Measurements from ENCODE around the gene ARHGAP40.

ARHGAP40 gene

DNA sequence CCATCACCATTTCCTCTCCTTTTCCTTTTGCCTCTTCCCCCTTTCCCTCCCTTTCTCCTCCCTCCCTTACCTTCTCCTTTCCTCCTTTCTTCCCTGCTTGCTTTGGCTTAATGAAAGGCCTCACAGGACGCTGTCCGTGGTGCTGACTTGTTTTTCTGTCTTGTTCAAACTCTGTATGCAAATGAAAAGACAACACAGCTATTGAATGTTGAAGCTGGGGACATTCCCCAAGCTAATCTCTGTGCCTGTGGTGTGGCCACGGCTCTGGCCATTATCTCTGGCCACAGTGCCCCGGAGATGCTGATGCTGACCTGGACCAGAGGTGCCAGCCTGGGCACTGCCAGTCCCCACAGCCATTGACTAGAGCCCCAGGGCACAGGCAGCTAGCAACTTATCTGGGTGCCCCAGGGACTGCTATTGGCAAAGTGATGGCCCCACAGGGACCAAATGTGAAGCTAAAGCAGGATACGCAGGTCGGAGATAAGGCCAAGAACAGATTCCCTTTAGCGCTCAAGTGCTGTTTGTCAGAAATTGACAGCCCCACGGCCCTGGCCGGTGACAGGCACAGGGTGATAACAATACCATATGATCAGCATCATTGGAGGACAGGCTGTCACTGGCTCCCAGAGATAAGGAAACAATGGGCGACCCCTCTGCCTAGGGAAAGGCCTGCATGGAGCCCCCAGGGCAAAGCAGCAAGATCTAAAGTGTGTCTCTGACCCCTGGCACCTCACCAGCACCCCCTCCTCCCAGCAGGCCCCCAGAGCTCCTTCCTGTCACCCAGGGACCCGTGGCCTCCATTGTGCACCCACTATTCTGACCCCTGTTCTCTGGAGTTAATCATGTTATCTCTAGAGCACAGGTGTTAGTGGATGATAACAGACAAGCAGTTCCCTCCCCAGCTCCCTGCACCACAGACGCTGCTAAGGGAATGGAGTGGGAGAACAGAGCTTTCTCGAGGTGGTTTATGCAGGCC is 91.1 kb downstream of the ARHGAP40 start:
- ChIA-PET POLR2A (no interaction called here), CTCF (interaction anchor here (0.7 kb wide), 1 partner anchor 1130 kb away, joined by 3 read pairs; no protein-coding TSS in a partner anchor)
- Histone ChIP-seq H3K27ac (ENCODE audit: extremely low read depth, low read depth, low read length) (no peak overlapping the region), H3K36me3 (ENCODE audit: control insufficient read depth in 2 of 2, insufficient read depth in 1 of 2, low read length in 2 of 2) (no peaks in the 10 kb centered on the region), H3K9me3 (ENCODE audit: control insufficient read depth, insufficient read depth, low read depth, low read length) (no peaks in the 10 kb centered on the region), H3K4me1 (ENCODE audit: control insufficient read depth, insufficient read depth, low read length) (no peaks in the 10 kb centered on the region), H3K4me3 (ENCODE audit: low read depth, low read length) (no peak overlapping the region)
- TF ChIP-seq ZNF394 (tag by site-specific recombination; IDR thresholded peaks at IDR 0.05; ENCODE audit: borderline replicate concordance) (no peak), ZNF416 (tag by site-specific recombination; IDR thresholded peaks at IDR 0.05) (no peak), ZNF626 (tag by site-specific recombination; IDR thresholded peaks at IDR 0.05) (no peak), ZNF366 (tag by site-specific recombination; conservative IDR thresholded peaks at IDR 0.05) (peak; percentile 86), IKZF3 (tag by site-specific recombination; IDR thresholded peaks at IDR 0.05) (0 out of 2 replicates have a peak, but pooled peaks have one; percentile 22), BCL11B (tag by site-specific recombination; IDR thresholded peaks at IDR 0.05; ENCODE audit: low read depth) (no peak), PRDM1 (tag by site-specific recombination; IDR thresholded peaks at IDR 0.05) (peak; percentile 100), SCRT2 (tag by site-specific recombination; IDR thresholded peaks at IDR 0.05) (no peak)
- TF ChIP-seq, protein P1, sequence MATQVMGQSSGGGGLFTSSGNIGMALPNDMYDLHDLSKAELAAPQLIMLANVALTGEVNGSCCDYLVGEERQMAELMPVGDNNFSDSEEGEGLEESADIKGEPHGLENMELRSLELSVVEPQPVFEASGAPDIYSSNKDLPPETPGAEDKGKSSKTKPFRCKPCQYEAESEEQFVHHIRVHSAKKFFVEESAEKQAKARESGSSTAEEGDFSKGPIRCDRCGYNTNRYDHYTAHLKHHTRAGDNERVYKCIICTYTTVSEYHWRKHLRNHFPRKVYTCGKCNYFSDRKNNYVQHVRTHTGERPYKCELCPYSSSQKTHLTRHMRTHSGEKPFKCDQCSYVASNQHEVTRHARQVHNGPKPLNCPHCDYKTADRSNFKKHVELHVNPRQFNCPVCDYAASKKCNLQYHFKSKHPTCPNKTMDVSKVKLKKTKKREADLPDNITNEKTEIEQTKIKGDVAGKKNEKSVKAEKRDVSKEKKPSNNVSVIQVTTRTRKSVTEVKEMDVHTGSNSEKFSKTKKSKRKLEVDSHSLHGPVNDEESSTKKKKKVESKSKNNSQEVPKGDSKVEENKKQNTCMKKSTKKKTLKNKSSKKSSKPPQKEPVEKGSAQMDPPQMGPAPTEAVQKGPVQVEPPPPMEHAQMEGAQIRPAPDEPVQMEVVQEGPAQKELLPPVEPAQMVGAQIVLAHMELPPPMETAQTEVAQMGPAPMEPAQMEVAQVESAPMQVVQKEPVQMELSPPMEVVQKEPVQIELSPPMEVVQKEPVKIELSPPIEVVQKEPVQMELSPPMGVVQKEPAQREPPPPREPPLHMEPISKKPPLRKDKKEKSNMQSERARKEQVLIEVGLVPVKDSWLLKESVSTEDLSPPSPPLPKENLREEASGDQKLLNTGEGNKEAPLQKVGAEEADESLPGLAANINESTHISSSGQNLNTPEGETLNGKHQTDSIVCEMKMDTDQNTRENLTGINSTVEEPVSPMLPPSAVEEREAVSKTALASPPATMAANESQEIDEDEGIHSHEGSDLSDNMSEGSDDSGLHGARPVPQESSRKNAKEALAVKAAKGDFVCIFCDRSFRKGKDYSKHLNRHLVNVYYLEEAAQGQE (tag by site-specific recombination; IDR thresholded peaks at IDR 0.05) = peak; percentile 99
- TF ChIP-seq, protein P2, sequence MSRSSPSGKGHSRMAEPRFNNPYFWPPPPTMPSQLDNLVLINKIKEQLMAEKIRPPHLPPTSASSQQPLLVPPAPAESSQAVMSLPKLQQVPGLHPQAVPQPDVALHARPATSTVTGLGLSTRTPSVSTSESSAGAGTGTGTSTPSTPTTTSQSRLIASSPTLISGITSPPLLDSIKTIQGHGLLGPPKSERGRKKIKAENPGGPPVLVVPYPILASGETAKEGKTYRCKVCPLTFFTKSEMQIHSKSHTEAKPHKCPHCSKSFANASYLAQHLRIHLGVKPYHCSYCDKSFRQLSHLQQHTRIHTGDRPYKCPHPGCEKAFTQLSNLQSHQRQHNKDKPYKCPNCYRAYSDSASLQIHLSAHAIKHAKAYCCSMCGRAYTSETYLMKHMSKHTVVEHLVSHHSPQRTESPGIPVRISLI (tag by site-specific recombination; IDR thresholded peaks at IDR 0.05) = no peak

DNA sequence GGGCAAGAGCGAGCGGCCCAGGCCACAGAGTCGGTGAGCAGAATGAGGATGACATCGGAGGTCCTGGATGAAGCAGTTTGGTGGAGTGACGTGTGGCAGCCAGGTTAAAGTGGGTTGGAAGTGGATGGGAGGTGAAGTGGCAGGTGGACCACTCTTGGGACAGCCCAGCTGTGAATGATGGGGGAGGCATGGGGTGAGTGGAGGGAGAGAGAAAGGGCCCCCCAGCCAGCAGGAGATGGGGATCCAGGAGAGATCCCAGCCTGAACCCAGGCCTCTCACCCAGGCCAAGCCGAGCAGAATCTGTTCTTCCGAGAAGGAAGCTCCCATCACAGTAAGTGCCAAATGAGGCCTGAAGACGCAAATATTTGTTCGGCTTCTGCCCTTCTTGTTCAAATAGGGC is 95.7 kb downstream of the ARHGAP40 start:
- Histone ChIP-seq H3K36me3 (ENCODE audit: control insufficient read depth in 2 of 2, insufficient read depth in 1 of 2, low read length in 2 of 2) (no peaks in the 10 kb centered on the region), H3K4me3 (ENCODE audit: low read depth, low read length) (no peak overlapping the region), H3K27ac (ENCODE audit: extremely low read depth, low read depth, low read length) (no peak overlapping the region), H3K4me1 (ENCODE audit: control insufficient read depth, insufficient read depth, low read length) (no peaks in the 10 kb centered on the region), H3K9me3 (ENCODE audit: control insufficient read depth, insufficient read depth, low read depth, low read length) (no peaks in the 10 kb centered on the region)
- no peak for TF ChIP-seq ZNF510 (tag by site-specific recombination; IDR thresholded peaks at IDR 0.05; ENCODE audit: insufficient replicate concordance)
- TF ChIP-seq ZNF223 (tag by site-specific recombination; IDR thresholded peaks at IDR 0.05) = no peak
- TF ChIP-seq ZNF221 (tag by site-specific recombination; IDR thresholded peaks at IDR 0.05; ENCODE audit: borderline replicate concordance) = no peak
- TF ChIP-seq SCRT1 (tag by site-specific recombination; IDR thresholded peaks at IDR 0.05; ENCODE audit: borderline replicate concordance) = no peak
- POLR2A ChIA-PET = no interaction called here
- CTCF ChIA-PET = no interaction called here

DNA sequence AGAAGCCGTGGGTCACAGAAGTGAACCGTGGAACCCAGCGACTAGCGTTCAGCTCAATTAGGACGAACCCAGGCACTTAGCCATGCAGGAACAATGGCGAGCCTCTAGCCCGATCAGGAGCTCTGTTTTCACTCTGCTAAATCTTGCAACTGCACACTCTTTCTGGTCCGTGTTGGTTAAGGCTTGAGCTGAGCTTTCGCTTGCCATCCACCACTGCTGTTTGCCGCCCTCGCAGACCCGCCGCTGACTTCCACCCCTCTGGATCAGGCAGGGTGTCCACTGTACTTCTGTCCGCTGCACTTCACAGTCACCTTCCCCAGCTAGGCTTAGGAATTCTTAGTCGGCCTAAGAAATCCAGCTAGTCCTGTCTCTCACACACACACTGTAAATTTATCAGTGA is 96.9 kb downstream of the ARHGAP40 start:
- H3K4me3 ChIP-seq (ENCODE audit: low read depth, low read length) = no peak overlapping the region
- no peak overlapping the region for H3K27ac ChIP-seq (ENCODE audit: extremely low read depth, low read depth, low read length)
- TF ChIP-seq, protein P3, sequence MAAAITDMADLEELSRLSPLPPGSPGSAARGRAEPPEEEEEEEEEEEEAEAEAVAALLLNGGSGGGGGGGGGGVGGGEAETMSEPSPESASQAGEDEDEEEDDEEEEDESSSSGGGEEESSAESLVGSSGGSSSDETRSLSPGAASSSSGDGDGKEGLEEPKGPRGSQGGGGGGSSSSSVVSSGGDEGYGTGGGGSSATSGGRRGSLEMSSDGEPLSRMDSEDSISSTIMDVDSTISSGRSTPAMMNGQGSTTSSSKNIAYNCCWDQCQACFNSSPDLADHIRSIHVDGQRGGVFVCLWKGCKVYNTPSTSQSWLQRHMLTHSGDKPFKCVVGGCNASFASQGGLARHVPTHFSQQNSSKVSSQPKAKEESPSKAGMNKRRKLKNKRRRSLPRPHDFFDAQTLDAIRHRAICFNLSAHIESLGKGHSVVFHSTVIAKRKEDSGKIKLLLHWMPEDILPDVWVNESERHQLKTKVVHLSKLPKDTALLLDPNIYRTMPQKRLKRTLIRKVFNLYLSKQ (tag by site-specific recombination; IDR thresholded peaks at IDR 0.05; ENCODE audit: borderline replicate concordance) = no peak
- no peak for TF ChIP-seq ZBTB1 (tag by site-specific recombination; IDR thresholded peaks at IDR 0.05)
- no peak for TF ChIP-seq ZNF175 (tag by site-specific recombination; IDR thresholded peaks at IDR 0.05)
- no peak for TF ChIP-seq ZNF169 (tag by site-specific recombination; IDR thresholded peaks at IDR 0.05)
- no peak for TF ChIP-seq IKZF3 (tag by site-specific recombination; IDR thresholded peaks at IDR 0.05)
- no peak for TF ChIP-seq ZNF184 (tag by site-specific recombination; IDR thresholded peaks at IDR 0.05)
- TF ChIP-seq ZNF426 (tag by site-specific recombination; IDR thresholded peaks at IDR 0.05) = no peak
- no peak for TF ChIP-seq ZNF837 (tag by site-specific recombination; IDR thresholded peaks at IDR 0.05)
- TF ChIP-seq, protein P4, sequence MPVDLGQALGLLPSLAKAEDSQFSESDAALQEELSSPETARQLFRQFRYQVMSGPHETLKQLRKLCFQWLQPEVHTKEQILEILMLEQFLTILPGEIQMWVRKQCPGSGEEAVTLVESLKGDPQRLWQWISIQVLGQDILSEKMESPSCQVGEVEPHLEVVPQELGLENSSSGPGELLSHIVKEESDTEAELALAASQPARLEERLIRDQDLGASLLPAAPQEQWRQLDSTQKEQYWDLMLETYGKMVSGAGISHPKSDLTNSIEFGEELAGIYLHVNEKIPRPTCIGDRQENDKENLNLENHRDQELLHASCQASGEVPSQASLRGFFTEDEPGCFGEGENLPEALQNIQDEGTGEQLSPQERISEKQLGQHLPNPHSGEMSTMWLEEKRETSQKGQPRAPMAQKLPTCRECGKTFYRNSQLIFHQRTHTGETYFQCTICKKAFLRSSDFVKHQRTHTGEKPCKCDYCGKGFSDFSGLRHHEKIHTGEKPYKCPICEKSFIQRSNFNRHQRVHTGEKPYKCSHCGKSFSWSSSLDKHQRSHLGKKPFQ (tag by site-specific recombination; IDR thresholded peaks at IDR 0.05) = no peak
- no peak for TF ChIP-seq ZNF707 (tag by site-specific recombination; IDR thresholded peaks at IDR 0.05)
- H3K4me1 ChIP-seq (ENCODE audit: control insufficient read depth, insufficient read depth, low read length) = no peaks in the 10 kb centered on the region
- ChIA-PET POLR2A (no interaction called here), CTCF (no interaction called here)
- no peaks in the 10 kb centered on the region for H3K9me3 ChIP-seq (ENCODE audit: control insufficient read depth, insufficient read depth, low read depth, low read length)
- H3K36me3 ChIP-seq (ENCODE audit: control insufficient read depth in 2 of 2, insufficient read depth in 1 of 2, low read length in 2 of 2) = no peaks in the 10 kb centered on the region
